ENCODE measurements around the gene CRX.

Gene CRX

GRCh38 chr19:47820410-47820809 lies 1.3 kb upstream of the CRX start:
- CTCF ChIA-PET = no interaction called here
- no peak for DNase-seq (ENCODE audit: low spot score)
- POLR2A ChIA-PET (ENCODE audit: low non-redundant PET) = no interaction called here
- TF ChIP-seq CTCF (conservative IDR thresholded peaks at IDR 0.05; ENCODE audit: low read depth) = no peak
- H3K27ac ChIP-seq = no peak overlapping the region

- ChIA-PET POLR2A (ENCODE audit: low non-redundant PET) (no interaction called here), CTCF (no interaction called here)
- no peak overlapping the region for H3K27ac ChIP-seq
- TF ChIP-seq CTCF (conservative IDR thresholded peaks at IDR 0.05; ENCODE audit: low read depth) = no peak
- no peak for DNase-seq (ENCODE audit: low spot score)
Observed at GRCh38 chr19:47824396-47824795, 2.7 kb downstream of the CRX start.

- no peak for DNase-seq (ENCODE audit: low spot score)
- no peak overlapping the region for H3K27ac ChIP-seq
- CTCF ChIA-PET = interaction anchor here (0.6 to 1.3 kb wide), 2 partner anchors 12 to 410 kb away, joined by 3 to 8 read pairs; no protein-coding TSS in a partner anchor
- POLR2A ChIA-PET (ENCODE audit: low non-redundant PET) = no interaction called here
- no peak for TF ChIP-seq CTCF (conservative IDR thresholded peaks at IDR 0.05; ENCODE audit: low read depth)
Observed at GRCh38 chr19:47826800-47827199, 5.1 kb downstream of the CRX start.

- ChIA-PET CTCF (interaction anchor here (0.6 to 0.7 kb wide), 2 partner anchors 17 to 296 kb away, joined by 3 to 5 read pairs; no protein-coding TSS in a partner anchor), POLR2A (ENCODE audit: low non-redundant PET) (no interaction called here)
- no peak overlapping the region for H3K27ac ChIP-seq
- no peak for DNase-seq (ENCODE audit: low spot score)
- TF ChIP-seq CTCF (conservative IDR thresholded peaks at IDR 0.05; ENCODE audit: low read depth) = no peak
Observed at GRCh38 chr19:47832723-47833122, 11.0 kb downstream of the CRX start.

- CTCF ChIA-PET = interaction anchor here (0.6 kb wide), 1 partner anchor 56 kb away, joined by 3 read pairs; no protein-coding TSS in a partner anchor
- no peak for DNase-seq (ENCODE audit: low spot score)
- H3K27ac ChIP-seq = no peak overlapping the region
- POLR2A ChIA-PET (ENCODE audit: low non-redundant PET) = no interaction called here
- no peak for TF ChIP-seq CTCF (conservative IDR thresholded peaks at IDR 0.05; ENCODE audit: low read depth)
Observed at GRCh38 chr19:47836038-47836437, 14.3 kb downstream of the CRX start.

GRCh38 chr19:47839411-47839810 lies 17.7 kb downstream of the CRX start:
- H3K27ac ChIP-seq = no peak overlapping the region
- TF ChIP-seq CTCF (conservative IDR thresholded peaks at IDR 0.05; ENCODE audit: low read depth) = no peak
- DNase-seq (ENCODE audit: low spot score) = no peak
- CTCF ChIA-PET = interaction anchor here (0.6 kb wide), 1 partner anchor 42 kb away, joined by 7 read pairs; no protein-coding TSS in a partner anchor
- POLR2A ChIA-PET (ENCODE audit: low non-redundant PET) = no interaction called here

Data from RWPE1 (cell line).